Measurements from ENCODE around the gene ANTXR2. TPM values are rescaled to one million over a fixed set of nuclear protein-coding genes. Genes with fewer than 3 reads are reported as not detected.

The ANTXR2 gene
- total RNA-seq, 6 experiments from 2014 or later, result 24.5 to 86.0 (median 33.7) TPM

DNA sequence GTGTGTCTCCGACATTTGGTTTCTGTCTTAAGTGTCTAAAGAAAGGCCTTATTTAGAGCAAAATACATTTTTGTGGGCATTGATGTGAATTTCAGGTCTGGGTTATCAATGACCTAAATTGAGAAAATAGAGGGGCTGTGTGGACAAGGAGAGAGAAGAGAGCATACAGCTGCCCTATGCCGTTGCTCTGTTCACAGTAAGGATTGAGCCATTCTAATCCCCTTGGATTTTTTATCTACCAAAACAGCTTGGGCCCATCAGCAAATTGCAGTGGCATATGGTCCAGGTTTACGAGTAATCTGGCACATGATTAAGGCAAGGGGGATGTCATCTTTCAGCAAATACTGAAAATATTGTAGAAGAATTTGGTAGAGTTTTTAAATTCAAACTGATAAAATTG lies 210.2 kb downstream of the ANTXR2 start:
- H3K4me1 ChIP-seq, result no peaks in the 10 kb centered on the region
- WGBS (ENCODE audit: insufficient coverage, low coverage, low lambda C conversion rate, missing lambda C conversion rate), result 59% methylated on average over 3 of the region's 3 CpGs
- no peaks in the 10 kb centered on the region for H3K9me3 ChIP-seq
- no peaks in the 10 kb centered on the region for H3K27me3 ChIP-seq
- H3K4me3 ChIP-seq, result no peak overlapping the region
- DNase-seq (no peak), ATAC-seq (no peak)
- TF ChIP-seq, protein P1, sequence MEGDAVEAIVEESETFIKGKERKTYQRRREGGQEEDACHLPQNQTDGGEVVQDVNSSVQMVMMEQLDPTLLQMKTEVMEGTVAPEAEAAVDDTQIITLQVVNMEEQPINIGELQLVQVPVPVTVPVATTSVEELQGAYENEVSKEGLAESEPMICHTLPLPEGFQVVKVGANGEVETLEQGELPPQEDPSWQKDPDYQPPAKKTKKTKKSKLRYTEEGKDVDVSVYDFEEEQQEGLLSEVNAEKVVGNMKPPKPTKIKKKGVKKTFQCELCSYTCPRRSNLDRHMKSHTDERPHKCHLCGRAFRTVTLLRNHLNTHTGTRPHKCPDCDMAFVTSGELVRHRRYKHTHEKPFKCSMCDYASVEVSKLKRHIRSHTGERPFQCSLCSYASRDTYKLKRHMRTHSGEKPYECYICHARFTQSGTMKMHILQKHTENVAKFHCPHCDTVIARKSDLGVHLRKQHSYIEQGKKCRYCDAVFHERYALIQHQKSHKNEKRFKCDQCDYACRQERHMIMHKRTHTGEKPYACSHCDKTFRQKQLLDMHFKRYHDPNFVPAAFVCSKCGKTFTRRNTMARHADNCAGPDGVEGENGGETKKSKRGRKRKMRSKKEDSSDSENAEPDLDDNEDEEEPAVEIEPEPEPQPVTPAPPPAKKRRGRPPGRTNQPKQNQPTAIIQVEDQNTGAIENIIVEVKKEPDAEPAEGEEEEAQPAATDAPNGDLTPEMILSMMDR (IDR thresholded peaks at IDR 0.05), result no peak
- TF ChIP-seq POLR2A (IDR thresholded peaks at IDR 0.05), result no peak
- H3K27ac ChIP-seq, result no peak overlapping the region
- intact Hi-C loops (cut with DNase I), result no loop called here
- no peaks in the 10 kb centered on the region for H3K36me3 ChIP-seq

DNA sequence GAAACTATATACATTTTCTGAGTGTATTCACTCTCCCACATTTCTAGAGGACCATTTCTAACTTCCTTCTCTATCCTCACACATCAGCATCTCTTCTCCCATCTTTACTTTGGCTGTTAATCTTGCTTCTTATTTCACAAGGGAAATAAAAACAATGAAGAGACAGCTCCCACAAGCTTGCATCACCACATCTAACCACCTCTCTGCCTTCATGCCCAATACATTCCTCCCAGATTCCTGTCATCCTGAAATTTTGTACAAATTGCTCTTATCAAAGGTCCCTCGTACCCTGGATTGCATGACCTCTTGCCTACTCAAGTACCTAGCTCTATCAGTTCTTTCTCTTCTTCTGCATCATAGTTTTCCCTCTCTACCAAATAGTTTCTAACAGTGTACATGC lies 215.2 kb downstream of the ANTXR2 start:
- H3K4me1 ChIP-seq, result no peaks in the 10 kb centered on the region
- H3K4me3 ChIP-seq, result no peak overlapping the region
- H3K9me3 ChIP-seq, result no peaks in the 10 kb centered on the region
- 13% methylated on average over 1 of the region's 1 CpG for WGBS (ENCODE audit: insufficient coverage, low coverage, low lambda C conversion rate, missing lambda C conversion rate)
- TF ChIP-seq, protein P1 (IDR thresholded peaks at IDR 0.05), result no peak
- TF ChIP-seq POLR2A (IDR thresholded peaks at IDR 0.05), result no peak
- no peak overlapping the region for H3K27ac ChIP-seq
- no peak for ATAC-seq
- H3K36me3 ChIP-seq, result no peaks in the 10 kb centered on the region
- H3K27me3 ChIP-seq, result no peaks in the 10 kb centered on the region
- intact Hi-C loops (cut with DNase I), result no loop called here
- DNase-seq, result no peak

DNA sequence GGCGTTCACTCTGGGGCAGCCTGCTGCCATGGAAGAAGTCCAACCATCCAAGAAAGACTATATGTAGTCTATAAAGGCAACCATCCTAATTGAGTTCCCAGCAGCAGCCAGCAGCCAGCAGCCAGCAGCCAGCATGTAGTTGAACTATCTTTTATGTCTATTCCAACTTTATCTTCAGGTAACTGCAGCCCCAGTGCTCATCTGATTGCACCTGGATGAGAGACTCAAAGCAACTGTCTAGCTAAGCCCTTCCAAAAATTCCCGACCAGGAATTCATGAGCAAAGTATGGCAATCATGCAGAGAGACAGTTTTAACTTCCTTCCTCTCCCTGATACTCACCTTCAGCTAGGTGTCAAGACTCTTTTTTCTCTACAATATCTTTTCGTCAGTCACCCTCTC lies 216.8 kb downstream of the ANTXR2 start:
- ATAC-seq (no peak), DNase-seq (no peak)
- Histone ChIP-seq H3K4me3 (no peak overlapping the region), H3K36me3 (no peaks in the 10 kb centered on the region), H3K27me3 (no peaks in the 10 kb centered on the region), H3K4me1 (no peaks in the 10 kb centered on the region), H3K27ac (no peak overlapping the region), H3K9me3 (no peaks in the 10 kb centered on the region)
- TF ChIP-seq, protein P1 (IDR thresholded peaks at IDR 0.05), result no peak
- TF ChIP-seq POLR2A (IDR thresholded peaks at IDR 0.05), result no peak
- 55% methylated on average over 3 of the region's 3 CpGs for WGBS (ENCODE audit: insufficient coverage, low coverage, low lambda C conversion rate, missing lambda C conversion rate)
- intact Hi-C loops (cut with DNase I), result no loop called here

DNA sequence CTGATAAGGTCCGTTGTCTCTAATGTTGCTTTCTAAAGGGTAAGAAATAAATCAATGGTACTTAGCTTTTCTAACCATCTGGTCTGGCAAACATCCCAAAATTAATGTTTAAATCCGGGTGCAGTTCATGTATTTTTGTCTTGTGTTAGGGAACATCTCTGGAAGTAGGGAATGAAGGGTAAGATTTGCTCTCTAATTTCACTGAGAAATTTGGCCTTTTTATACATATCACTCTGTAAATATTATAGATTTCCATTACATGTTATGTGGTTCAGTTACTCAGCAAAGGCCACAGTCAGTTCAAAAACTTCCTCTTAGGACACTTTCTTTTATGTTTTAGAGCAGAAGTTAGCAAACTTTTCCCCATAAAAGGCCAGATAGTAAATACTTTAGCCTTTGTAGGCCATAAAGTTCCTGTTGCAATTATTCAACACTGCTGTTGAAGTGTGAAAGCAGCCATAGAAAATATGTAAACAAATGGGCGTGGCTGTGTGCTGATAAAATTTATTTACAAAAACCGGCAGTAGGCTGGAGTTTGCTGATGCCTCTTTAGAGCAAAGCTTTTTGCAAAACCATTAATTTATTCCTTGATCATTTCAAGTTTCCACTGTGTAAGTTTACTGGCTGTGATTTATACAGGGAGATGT lies 218.1 kb downstream of the ANTXR2 start:
- Histone ChIP-seq H3K27ac (no peak overlapping the region), H3K4me1 (no peaks in the 10 kb centered on the region), H3K36me3 (no peaks in the 10 kb centered on the region), H3K9me3 (no peaks in the 10 kb centered on the region), H3K27me3 (no peaks in the 10 kb centered on the region), H3K4me3 (no peak overlapping the region)
- ATAC-seq (no peak), DNase-seq (no peak)
- 27% methylated on average over 4 of the region's 4 CpGs for WGBS (ENCODE audit: insufficient coverage, low coverage, low lambda C conversion rate, missing lambda C conversion rate)
- intact Hi-C loops (cut with DNase I), result no loop called here
- no peak for TF ChIP-seq POLR2A (IDR thresholded peaks at IDR 0.05)
- TF ChIP-seq, protein P1 (IDR thresholded peaks at IDR 0.05), result no peak

All from right lobe of liver (tissue), 6 donors.